GM12865 (cell line): ENCODE measurements around the gene CLTC.

ENCODE experiments used
- DNase-seq: peaks from one replicate; pipeline ENCODE4 v3.0.0; 2010; ENCODE audit warnings: low read depth
- H3K4me3 ChIP-seq: 2 replicates; pipeline ENCODE4 v1.5.1; 2011; ENCODE audit warnings: mild to moderate bottlenecking, low read depth, low read length, control low read depth
- TF ChIP-seq, protein P1 (sequence below): IDR thresholded peaks from 2 replicates; pipeline ENCODE4 v1.5.1; 2011; ENCODE audit warnings: low read length, control low read depth, low read depth, inconsistent platforms; ENCODE audit not compliant: insufficient read depth; ENCODE audit errors: missing control alignments

The CLTC gene

DNA sequence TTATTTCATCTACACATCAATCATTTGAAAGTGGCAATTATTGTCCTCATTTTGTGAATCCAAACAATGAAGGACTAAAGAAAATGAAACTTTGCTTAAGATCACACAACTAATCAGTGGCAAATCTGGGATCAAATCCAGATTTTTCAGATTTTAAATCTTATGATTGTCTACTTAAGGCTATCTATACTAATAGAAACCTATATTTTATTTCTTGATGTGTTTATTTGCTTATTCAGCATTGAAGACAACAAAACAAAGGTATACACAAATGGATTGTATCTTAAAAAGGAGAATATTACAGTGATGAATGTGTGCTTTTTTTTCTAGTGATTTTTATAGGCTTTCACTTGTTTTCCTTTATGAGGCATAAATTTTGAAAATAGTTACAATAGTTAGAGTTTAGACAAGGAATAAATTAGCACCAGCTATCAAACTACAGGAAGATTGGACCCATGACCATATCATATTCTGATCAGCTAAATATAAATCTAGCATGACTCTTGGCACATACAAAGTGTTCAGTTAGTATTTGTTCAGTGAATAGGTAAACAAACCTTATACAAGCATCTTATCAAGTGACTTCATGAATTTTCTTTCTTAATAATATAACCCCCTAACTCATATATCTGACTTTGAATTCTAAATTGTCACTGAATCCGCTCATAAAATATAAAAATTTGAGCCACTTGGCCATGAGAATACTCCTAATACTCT lies 108.3 kb downstream of the CLTC start:
- TF ChIP-seq, protein P1, sequence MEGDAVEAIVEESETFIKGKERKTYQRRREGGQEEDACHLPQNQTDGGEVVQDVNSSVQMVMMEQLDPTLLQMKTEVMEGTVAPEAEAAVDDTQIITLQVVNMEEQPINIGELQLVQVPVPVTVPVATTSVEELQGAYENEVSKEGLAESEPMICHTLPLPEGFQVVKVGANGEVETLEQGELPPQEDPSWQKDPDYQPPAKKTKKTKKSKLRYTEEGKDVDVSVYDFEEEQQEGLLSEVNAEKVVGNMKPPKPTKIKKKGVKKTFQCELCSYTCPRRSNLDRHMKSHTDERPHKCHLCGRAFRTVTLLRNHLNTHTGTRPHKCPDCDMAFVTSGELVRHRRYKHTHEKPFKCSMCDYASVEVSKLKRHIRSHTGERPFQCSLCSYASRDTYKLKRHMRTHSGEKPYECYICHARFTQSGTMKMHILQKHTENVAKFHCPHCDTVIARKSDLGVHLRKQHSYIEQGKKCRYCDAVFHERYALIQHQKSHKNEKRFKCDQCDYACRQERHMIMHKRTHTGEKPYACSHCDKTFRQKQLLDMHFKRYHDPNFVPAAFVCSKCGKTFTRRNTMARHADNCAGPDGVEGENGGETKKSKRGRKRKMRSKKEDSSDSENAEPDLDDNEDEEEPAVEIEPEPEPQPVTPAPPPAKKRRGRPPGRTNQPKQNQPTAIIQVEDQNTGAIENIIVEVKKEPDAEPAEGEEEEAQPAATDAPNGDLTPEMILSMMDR: no peak
- DNase-seq: no peak
- no peak overlapping the region for H3K4me3 ChIP-seq

DNA sequence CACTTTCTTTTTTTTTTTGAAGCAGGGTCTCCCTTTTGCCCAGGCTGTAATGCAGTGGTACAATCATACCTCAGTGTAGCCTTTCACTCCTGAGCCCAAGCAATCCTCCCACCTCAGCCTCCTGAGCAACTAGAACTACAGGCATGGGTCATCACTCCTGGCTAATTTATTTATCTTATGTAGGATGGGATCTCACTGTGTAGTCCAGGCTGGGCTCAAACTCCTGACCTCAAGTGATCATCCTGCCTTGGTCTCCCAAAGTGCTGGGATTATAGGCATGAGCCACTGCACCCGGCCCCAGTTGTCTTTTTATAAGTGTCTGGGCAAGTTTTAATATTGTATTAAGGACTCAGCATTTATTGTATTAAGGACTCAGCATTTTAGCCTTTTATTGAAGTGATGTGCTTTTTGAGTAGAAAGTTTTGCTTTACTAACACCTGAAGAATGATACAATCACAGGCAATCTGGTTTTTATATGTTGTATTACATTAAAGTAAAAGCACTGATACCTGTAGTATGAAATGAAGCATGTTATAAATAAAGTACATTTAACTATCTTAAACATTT lies 110.7 kb downstream of the CLTC start:
- TF ChIP-seq, protein P1: no peak
- DNase-seq: no peak
- no peak overlapping the region for H3K4me3 ChIP-seq

DNA sequence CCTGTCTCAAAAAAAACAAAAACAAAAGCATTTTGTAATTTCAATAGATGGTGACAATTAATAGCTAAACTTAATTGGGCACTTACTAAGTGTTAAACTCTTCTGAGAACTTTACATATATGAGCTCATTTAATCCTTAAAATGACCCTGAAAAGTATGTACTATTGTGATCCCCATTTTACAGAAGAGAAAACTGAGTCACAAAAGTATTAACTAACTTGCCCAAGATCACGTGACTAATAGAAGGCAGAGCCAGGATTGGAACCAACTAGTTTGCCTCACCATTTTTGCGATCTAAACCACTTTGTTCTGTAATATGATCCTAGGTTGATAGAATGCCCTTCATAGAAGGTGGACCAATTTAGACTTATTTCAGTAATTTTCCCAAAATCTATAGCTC lies 114.0 kb downstream of the CLTC start:
- DNase-seq: no peak
- TF ChIP-seq, protein P1: no peak
- no peak overlapping the region for H3K4me3 ChIP-seq

DNA sequence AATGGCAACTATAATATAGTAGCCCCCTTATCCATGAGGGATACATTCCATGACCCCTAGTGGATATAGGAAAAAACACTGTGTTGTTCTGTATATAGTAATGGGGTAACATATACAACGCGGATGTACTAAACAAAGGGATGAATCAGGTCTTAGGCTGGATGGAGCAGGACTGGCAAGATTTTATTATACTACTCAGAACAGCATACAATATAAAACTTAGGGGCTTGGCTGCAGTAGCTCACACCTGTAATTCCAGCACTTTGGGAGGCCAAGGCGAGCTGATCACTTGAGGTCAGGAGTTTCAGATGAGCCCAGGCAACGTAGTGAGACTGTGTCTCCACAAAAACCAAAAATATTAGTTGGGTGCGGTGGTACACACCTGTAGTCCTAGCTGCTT lies 114.5 kb downstream of the CLTC start:
- H3K4me3 ChIP-seq: no peak overlapping the region
- TF ChIP-seq, protein P1: no peak
- no peak for DNase-seq

DNA sequence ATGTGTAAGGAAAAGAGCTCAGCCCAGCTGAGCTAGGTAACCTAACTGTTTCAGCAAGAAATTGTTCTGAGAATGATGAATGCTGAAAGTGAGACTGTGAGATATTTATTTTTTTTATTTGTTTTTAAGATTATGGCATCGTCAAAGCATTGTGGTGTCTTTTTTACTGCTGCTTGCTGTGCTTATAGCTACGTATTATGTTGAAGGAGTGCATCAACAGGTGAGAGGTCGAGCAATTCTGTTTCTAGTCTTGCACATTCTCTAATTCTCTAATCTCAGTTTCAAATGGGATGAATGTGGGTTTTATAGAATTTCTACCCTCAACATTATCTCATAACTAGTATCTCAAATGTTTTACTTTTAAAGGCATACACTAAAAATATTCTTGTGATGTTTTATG lies 117.6 kb downstream of the CLTC start:
- DNase-seq: no peak
- no peak overlapping the region for H3K4me3 ChIP-seq
- TF ChIP-seq, protein P1: no peak

DNA sequence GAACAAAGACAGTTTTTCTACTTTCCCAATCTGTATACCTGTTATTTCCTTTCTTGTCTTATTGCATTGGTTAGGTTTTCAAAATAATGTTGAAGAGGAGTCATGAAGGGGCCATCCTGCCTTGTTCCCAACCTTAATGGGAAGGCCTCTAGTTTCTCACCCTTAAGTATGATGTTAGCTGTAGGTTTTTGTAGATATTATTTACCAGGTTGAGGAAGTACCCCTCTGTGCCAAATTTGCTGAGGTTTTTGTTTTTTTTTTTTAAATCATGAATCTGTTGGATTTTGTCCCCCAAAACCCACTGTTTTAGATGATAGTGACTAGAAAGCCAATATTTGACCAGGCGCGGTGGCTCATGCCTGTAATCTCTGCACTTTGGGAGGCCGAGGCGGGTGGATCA lies 124.1 kb downstream of the CLTC start:
- H3K4me3 ChIP-seq: no peak overlapping the region
- no peak for DNase-seq
- TF ChIP-seq, protein P1: no peak

DNA sequence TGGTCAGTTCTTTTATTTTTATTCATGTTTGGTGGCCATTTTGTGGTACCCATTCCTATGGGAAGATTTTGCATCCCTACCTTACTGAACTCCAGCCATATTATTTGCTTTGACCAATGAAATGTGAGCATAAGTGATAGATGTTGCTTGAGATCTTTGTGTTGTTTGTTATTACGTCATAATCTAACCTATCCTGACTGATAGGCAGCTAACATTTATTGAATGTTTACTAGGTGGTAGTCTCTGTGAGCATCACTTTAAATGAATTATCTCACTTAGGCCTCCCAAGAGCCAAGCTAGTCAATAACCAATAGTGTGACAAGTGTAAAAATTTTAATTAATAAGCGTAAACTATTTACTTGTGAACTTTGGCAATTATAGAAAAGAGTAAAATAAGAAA lies 125.3 kb downstream of the CLTC start:
- DNase-seq: no peak

More for the DNA sequence above, 125.3 kb downstream of the CLTC start:
- no peak overlapping the region for H3K4me3 ChIP-seq
- TF ChIP-seq, protein P1: no peak
